Neural cell (in vitro differentiated cells): Measurements from ENCODE around the gene ACOXL. TPM values are rescaled to one million over a fixed set of nuclear protein-coding genes. Genes with fewer than 3 reads are reported as not detected.

Experiments used
- H2AFZ ChIP-seq: fragments of 200-600, 300-800 bp; sonication (generic), shearing (Covaris generic); 2 replicates; pipeline ENCODE4 v1.6.0; 2014; ENCODE audit warnings: low read depth, mild to moderate bottlenecking, antibody characterized with exemption, low read length, moderate library complexity
- H3F3A ChIP-seq: fragments of 200-600 bp; shearing (Covaris generic); 2 replicates; pipeline ENCODE4 v1.6.1; 2016; ENCODE audit warnings: mild to moderate bottlenecking, moderate library complexity, mixed read lengths, antibody characterized with exemption, low read length; ENCODE audit not compliant: insufficient read depth, poor library complexity, severe bottlenecking
- H3K27ac ChIP-seq: fragments of 200-600, 300-800 bp; sonication (generic), shearing (Covaris generic); 2 replicates; pipeline ENCODE4 v1.5.1; 2014; ENCODE audit warnings: mild to moderate bottlenecking, low read length, moderate library complexity
- H3K27me3 ChIP-seq: fragments of 300-800, 200-600 bp; sonication (generic), shearing (Covaris generic); 2 replicates; pipeline ENCODE4 v1.6.0; 2014; ENCODE audit warnings: mild to moderate bottlenecking, low read depth, low read length, moderate library complexity; ENCODE audit not compliant: insufficient read depth
- H3K36me3 ChIP-seq: fragments of 300-800, 200-600 bp; sonication (generic), shearing (Covaris generic); 2 replicates; pipeline ENCODE4 v1.5.1; 2014; ENCODE audit warnings: mild to moderate bottlenecking, antibody characterized with exemption, low read length, moderate library complexity; ENCODE audit not compliant: insufficient read depth
- H3K4me2 ChIP-seq: fragments of 300-800, 200-600 bp; sonication (generic), shearing (Covaris generic); 2 replicates; pipeline ENCODE4 v1.6.0; 2014; ENCODE audit warnings: mild to moderate bottlenecking, low read length
- H3K4me3 ChIP-seq: fragments of 300-800, 200-600 bp; sonication (generic), shearing (Covaris generic); 2 replicates; pipeline ENCODE4 v1.5.1; 2014; ENCODE audit warnings: mild to moderate bottlenecking, low read length, moderate library complexity
- H3K79me2 ChIP-seq: fragments of 200-600 bp; shearing (Covaris generic); replicated peaks from 2 replicates; pipeline ENCODE4 v1.6.0; 2014; ENCODE audit warnings: mild to moderate bottlenecking, low read length, moderate library complexity; ENCODE audit not compliant: insufficient read depth
- H3K9ac ChIP-seq: fragments of 300-800, 200-600 bp; sonication (generic), shearing (Covaris generic); 2 replicates; pipeline ENCODE4 v1.6.1; 2016; ENCODE audit warnings: mild to moderate bottlenecking, low read length, mixed read lengths
- H3K9me2 ChIP-seq: fragments of 200-600 bp; shearing (Covaris generic); 2 replicates; pipeline ENCODE4 v1.6.1; 2016; ENCODE audit warnings: mild to moderate bottlenecking, low read length, mixed read lengths; ENCODE audit not compliant: insufficient read depth
- H3K9me3 ChIP-seq: fragments of 200-600, 300-800 bp; sonication (generic), shearing (Covaris generic); 2 replicates; pipeline ENCODE4 v1.6.1; 2016; ENCODE audit warnings: mild to moderate bottlenecking, mixed run types, low read length, moderate library complexity, mixed read lengths
- H4K20me1 ChIP-seq: fragments of 200-600 bp; shearing (Covaris generic); 2 replicates; pipeline ENCODE4 v1.6.1; 2016; ENCODE audit warnings: mild to moderate bottlenecking, mixed run types; ENCODE audit not compliant: insufficient read depth
- CTCF ChIP-seq: fragments of 450-650 bp; IDR thresholded peaks from 2 replicates; pipeline ENCODE4 v1.5.1; 2014; ENCODE audit warnings: antibody characterized with exemption, mild to moderate bottlenecking, moderate library complexity; ENCODE audit not compliant: poor library complexity, severe bottlenecking
- EP300 ChIP-seq: fragments of 450-650 bp; conservative IDR thresholded peaks from 2 replicates; pipeline ENCODE4 v1.6.1; 2014; ENCODE audit warnings: antibody characterized with exemption, mild to moderate bottlenecking, moderate library complexity; ENCODE audit not compliant: poor library complexity, severe bottlenecking
- EZH2 ChIP-seq: fragments of 200-600, 300-800 bp; shearing (Covaris generic), sonication (generic); IDR thresholded peaks from 2 replicates; pipeline ENCODE4 v1.6.1; 2014; ENCODE audit warnings: antibody characterized with exemption, low read length, borderline replicate concordance, mild to moderate bottlenecking; ENCODE audit not compliant: insufficient read depth, poor library complexity, severe bottlenecking
- MXI1 ChIP-seq: fragments of 450-650 bp; conservative IDR thresholded peaks from 2 replicates; pipeline ENCODE4 v1.6.1; 2014; ENCODE audit warnings: antibody characterized with exemption, mild to moderate bottlenecking; ENCODE audit not compliant: poor library complexity, severe bottlenecking
- POLR2AphosphoS5 ChIP-seq: IDR thresholded peaks from 2 replicates; pipeline ENCODE4 v1.6.1; 2012
- RAD21 ChIP-seq: fragments of 450-650 bp; conservative IDR thresholded peaks from 2 replicates; pipeline ENCODE4 v1.6.1; 2014; ENCODE audit warnings: antibody characterized with exemption, mild to moderate bottlenecking, moderate library complexity
- REST ChIP-seq: IDR thresholded peaks from 2 replicates; pipeline ENCODE4 v1.6.1; 2012; ENCODE audit warnings: borderline replicate concordance
- SMC3 ChIP-seq: fragments of 450-650 bp; conservative IDR thresholded peaks from 2 replicates; pipeline ENCODE4 v1.6.1; 2014; ENCODE audit warnings: antibody characterized with exemption, mild to moderate bottlenecking, moderate library complexity; ENCODE audit not compliant: poor library complexity
- TAF1 ChIP-seq: IDR thresholded peaks from 2 replicates; pipeline ENCODE4 v1.6.1; 2012; ENCODE audit warnings: low read depth
- polyA plus RNA-seq: library from polyadenylated mRNA; depleted of rRNA; stranded (reverse); fragments of >200 nt; gene quantifications from 2 replicates; pipeline ENCODE4 v1.2.3, GENCODE V29; 2014

ACOXL gene
- polyA plus RNA-seq, 1 donor from 2014 or later: not detected

GRCh38 chr2:111045771-111046444 is 313.5 kb downstream of the ACOXL start:
- Histone ChIP-seq H3K27ac (no peak overlapping the region), H3K9ac (no peak overlapping the region), H3K4me2 (no peak overlapping the region), H3K27me3 (no peaks in the 10 kb centered on the region), H3K36me3 (no peaks in the 10 kb centered on the region), H2AFZ (no peak overlapping the region), H3F3A (no peaks in the 10 kb centered on the region), H3K9me2 (no peaks in the 10 kb centered on the region), H3K4me3 (no peak overlapping the region), H4K20me1 (no peaks in the 10 kb centered on the region), H3K9me3 (no peaks in the 10 kb centered on the region), H3K79me2 (no peaks in the 10 kb centered on the region)
- TF ChIP-seq EP300: no peak
- TF ChIP-seq REST: no peak
- no peak for TF ChIP-seq MXI1
- TF ChIP-seq TAF1: no peak
- no peak for TF ChIP-seq SMC3
- no peak for TF ChIP-seq CTCF
- no peak for TF ChIP-seq RAD21
- TF ChIP-seq EZH2: no peak
- TF ChIP-seq POLR2AphosphoS5: no peak

- H3K27ac ChIP-seq: no peak overlapping the region
- no peak overlapping the region for H3K4me2 ChIP-seq
- no peaks in the 10 kb centered on the region for H3K79me2 ChIP-seq
- no peaks in the 10 kb centered on the region for H4K20me1 ChIP-seq
- H2AFZ ChIP-seq: no peak overlapping the region
- H3K9me3 ChIP-seq: no peaks in the 10 kb centered on the region
- no peaks in the 10 kb centered on the region for H3F3A ChIP-seq
- H3K27me3 ChIP-seq: no peaks in the 10 kb centered on the region
- no peaks in the 10 kb centered on the region for H3K36me3 ChIP-seq
- TF ChIP-seq EP300 (no peak), CTCF (no peak), EZH2 (no peak), REST (no peak), TAF1 (no peak)
- no peak overlapping the region for H3K9ac ChIP-seq
- no peak overlapping the region for H3K4me3 ChIP-seq
- H3K9me2 ChIP-seq: no peaks in the 10 kb centered on the region
Observed at GRCh38 chr2:111046670-111047069, 314.3 kb downstream of the ACOXL start.
